OCI-LY3 (cell line): Measurements from ENCODE around the gene CHD6.

Experiments used
- H2AFZ ChIP-seq: fragments of 200-600, 300-600 bp; shearing (Covaris generic); 2 replicates; pipeline ENCODE4 v1.6.0; 2014; ENCODE audit warnings: antibody characterized with exemption, low read depth, low read length
- H3K27ac ChIP-seq: fragments of 200-600, 300-600 bp; sonication (generic); 2 replicates; pipeline ENCODE4 v1.5.1; 2014; ENCODE audit warnings: mild to moderate bottlenecking, low read length, moderate library complexity, mixed read lengths
- H3K27me3 ChIP-seq: fragments of 200-600, 300-600 bp; sonication (generic); 2 replicates; pipeline ENCODE4 v1.6.1; 2014; ENCODE audit warnings: low read depth, low read length, mixed read lengths
- H3K36me3 ChIP-seq: fragments of 200-600, 300-600 bp; sonication (generic); replicated peaks from 2 replicates; pipeline ENCODE3; 2014; ENCODE audit warnings: low read depth, low read length, mixed read lengths
- H3K4me1 ChIP-seq: fragments of 300-600, 200-600 bp; sonication (generic); 2 replicates; pipeline ENCODE4 v1.6.1; 2014; ENCODE audit warnings: low read length, mixed read lengths
- H3K4me2 ChIP-seq: fragments of 200-600, 300-600 bp; sonication (generic); 2 replicates; pipeline ENCODE4 v1.6.1; 2014; ENCODE audit warnings: low read length, mixed read lengths
- H3K4me3 ChIP-seq: fragments of 300-600, 200-600 bp; sonication (generic); 2 replicates; pipeline ENCODE4 v1.5.1; 2014; ENCODE audit warnings: antibody characterized with exemption, mild to moderate bottlenecking, low read length, moderate library complexity
- H3K79me2 ChIP-seq: fragments of 300-600, 200-600 bp; shearing (Covaris generic); 2 replicates; pipeline ENCODE4 v1.6.1; 2014; ENCODE audit warnings: mild to moderate bottlenecking, low read length, mixed read lengths
- H3K9ac ChIP-seq: fragments of 300-600, 200-600 bp; shearing (Covaris generic); 2 replicates; pipeline ENCODE4 v1.6.0; 2014; ENCODE audit warnings: mild to moderate bottlenecking, low read length, moderate library complexity
- H3K9me3 ChIP-seq: fragments of 200-600, 300-600 bp; shearing (Covaris generic); 2 replicates; pipeline ENCODE4 v1.6.1; 2014; ENCODE audit warnings: low read length, mixed read lengths; ENCODE audit not compliant: insufficient read depth
- H4K20me1 ChIP-seq: fragments of 200-600, 300-600 bp; sonication (generic); 2 replicates; pipeline ENCODE4 v1.6.1; 2016; ENCODE audit warnings: low read length, mixed read lengths; ENCODE audit not compliant: insufficient read depth
- EZH2phosphoT487 ChIP-seq: fragments of 200-600 bp; shearing (Covaris generic); IDR thresholded peaks from 2 replicates; pipeline ENCODE4 v1.6.1; 2018; ENCODE audit warnings: antibody characterized with exemption, mixed run types, low read depth
- TF ChIP-seq, protein P1 (sequence below): fragments of 200-600, 300-600 bp; sonication (generic); IDR thresholded peaks from 2 replicates; pipeline ENCODE4 v1.5.1; 2014; ENCODE audit warnings: antibody characterized with exemption, low read length, low read depth

Gene CHD6

DNA sequence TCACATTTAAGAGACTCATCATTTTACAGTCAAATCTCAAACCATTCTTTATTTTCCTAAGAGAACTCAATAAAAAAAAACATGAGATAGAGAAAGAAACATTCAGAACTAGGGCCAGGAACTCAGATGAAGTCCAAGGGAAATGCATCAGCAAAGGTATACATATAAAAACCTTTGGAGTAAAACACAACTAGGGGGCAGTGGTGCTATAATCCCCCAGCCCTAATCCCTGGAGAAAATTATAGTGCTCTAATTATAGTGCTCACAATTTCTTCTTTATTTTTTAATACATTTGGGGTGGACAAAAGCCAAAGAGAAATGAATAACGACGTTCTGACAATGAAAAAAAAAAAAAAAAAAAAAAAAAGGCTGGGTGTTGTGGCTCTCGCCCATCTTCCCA lies 151.0 kb downstream of the CHD6 start:
- no peak overlapping the region for H3K4me2 ChIP-seq
- no peaks in the 10 kb centered on the region for H3K9me3 ChIP-seq
- H2AFZ ChIP-seq: no peak overlapping the region
- H3K36me3 ChIP-seq: peaks cover 17% of the 10 kb centered on the region
- H3K4me1 ChIP-seq: peaks cover 9% of the 10 kb centered on the region
- no peak overlapping the region for H3K9ac ChIP-seq
- H3K27ac ChIP-seq: no peak overlapping the region
- no peaks in the 10 kb centered on the region for H3K27me3 ChIP-seq
- no peaks in the 10 kb centered on the region for H3K79me2 ChIP-seq
- peaks cover 3% of the 10 kb centered on the region; the same call in 1 of the 2 replicates for H4K20me1 ChIP-seq
- no peak for TF ChIP-seq EZH2phosphoT487
- TF ChIP-seq, protein P1, sequence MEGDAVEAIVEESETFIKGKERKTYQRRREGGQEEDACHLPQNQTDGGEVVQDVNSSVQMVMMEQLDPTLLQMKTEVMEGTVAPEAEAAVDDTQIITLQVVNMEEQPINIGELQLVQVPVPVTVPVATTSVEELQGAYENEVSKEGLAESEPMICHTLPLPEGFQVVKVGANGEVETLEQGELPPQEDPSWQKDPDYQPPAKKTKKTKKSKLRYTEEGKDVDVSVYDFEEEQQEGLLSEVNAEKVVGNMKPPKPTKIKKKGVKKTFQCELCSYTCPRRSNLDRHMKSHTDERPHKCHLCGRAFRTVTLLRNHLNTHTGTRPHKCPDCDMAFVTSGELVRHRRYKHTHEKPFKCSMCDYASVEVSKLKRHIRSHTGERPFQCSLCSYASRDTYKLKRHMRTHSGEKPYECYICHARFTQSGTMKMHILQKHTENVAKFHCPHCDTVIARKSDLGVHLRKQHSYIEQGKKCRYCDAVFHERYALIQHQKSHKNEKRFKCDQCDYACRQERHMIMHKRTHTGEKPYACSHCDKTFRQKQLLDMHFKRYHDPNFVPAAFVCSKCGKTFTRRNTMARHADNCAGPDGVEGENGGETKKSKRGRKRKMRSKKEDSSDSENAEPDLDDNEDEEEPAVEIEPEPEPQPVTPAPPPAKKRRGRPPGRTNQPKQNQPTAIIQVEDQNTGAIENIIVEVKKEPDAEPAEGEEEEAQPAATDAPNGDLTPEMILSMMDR: peak; percentile 27
- H3K4me3 ChIP-seq: no peak overlapping the region

DNA sequence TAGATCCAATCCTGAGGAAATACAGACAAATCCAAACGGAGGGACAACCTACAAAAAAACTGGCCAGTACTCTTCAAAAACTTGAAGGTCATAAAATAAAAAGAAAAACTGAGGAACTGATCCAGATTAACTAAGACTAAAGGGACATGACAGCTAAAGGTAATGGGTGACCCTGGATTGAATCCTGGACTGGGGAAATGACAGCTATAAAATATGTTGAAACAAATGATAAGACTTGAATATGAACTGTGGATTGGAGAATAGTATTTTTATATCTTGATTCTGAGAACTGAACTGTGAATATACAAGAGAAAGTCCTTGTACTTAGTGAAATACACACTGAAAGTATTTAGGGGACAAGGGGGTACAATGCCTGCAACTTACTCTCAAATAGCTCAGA lies 154.6 kb downstream of the CHD6 start:
- Histone ChIP-seq H3K27me3 (no peaks in the 10 kb centered on the region), H3K27ac (no peak overlapping the region), H3K4me3 (no peak overlapping the region), H3K4me2 (no peak overlapping the region), H3K9ac (no peak overlapping the region), H3K79me2 (no peaks in the 10 kb centered on the region), H2AFZ (no peak overlapping the region), H4K20me1 (peaks cover 3% of the 10 kb centered on the region; the same call in 1 of the 2 replicates), H3K36me3 (peaks cover 24% of the 10 kb centered on the region), H3K4me1 (peaks cover 15% of the 10 kb centered on the region), H3K9me3 (no peaks in the 10 kb centered on the region)
- TF ChIP-seq, protein P1: no peak
- no peak for TF ChIP-seq EZH2phosphoT487

DNA sequence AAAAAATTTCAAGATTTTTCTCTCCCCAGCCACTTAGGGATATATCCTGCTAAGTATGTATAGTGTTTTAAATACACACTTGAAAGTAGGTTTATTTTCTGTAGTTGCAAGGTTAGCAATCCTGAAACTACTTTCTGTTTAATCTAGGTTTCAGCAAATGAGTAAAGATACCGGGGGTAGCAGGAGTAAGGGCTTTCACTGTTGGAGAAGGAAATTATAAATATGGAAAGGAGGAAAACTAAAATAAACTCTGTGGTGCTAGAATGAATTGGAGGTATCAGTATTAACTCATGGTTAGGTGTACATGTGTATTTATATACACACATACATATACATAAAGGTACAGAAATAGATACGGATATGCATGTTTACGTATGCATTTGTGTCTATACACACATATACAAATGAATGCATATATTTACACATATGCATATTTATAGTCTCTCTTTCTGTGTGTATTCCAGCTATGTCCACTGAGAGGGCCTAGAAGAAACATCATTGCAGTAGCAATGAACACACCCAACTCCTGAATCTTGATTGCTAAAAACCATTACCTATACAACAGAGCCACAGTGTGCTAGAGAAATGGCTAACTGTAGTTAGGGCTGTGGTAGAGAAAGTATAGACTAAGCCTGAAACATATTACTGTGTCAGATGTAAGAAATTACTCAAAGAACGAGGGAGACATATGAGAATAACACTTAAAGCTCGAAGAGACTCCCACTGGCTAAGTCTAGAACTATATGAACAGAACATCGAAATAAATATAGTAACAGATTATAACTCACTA lies 155.6 kb downstream of the CHD6 start:
- Histone ChIP-seq H3K36me3 (peaks cover 27% of the 10 kb centered on the region), H3K4me2 (peak overlapping the region; percentile 36), H4K20me1 (peaks cover 3% of the 10 kb centered on the region; the same call in 1 of the 2 replicates), H2AFZ (no peak overlapping the region), H3K27me3 (no peaks in the 10 kb centered on the region), H3K79me2 (no peaks in the 10 kb centered on the region), H3K9ac (no peak overlapping the region), H3K9me3 (no peaks in the 10 kb centered on the region), H3K4me1 (peaks cover 15% of the 10 kb centered on the region), H3K27ac (no peak overlapping the region), H3K4me3 (no peak overlapping the region)
- TF ChIP-seq EZH2phosphoT487: no peak
- TF ChIP-seq, protein P1: no peak

DNA sequence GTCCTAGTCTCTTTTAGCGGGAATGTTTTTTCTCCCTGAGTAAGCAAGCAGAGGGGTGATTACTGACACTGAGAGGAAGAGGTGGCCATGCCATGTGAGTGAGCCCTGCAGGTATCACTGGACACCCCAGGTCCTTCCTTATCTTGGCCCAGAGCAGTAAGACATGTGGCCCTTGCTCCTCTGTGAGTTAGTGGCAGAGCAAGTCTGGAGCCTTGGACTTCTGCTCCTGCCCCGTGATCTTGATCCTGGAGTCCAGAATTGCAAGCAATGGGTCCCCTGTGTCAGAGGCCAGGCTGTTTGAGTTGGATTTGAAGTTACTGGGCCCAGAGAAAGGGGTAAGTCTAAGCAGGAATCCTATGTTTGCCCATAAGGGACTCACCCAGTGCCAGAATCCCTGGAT lies 159.4 kb downstream of the CHD6 start:
- H3K4me1 ChIP-seq: peaks cover 15% of the 10 kb centered on the region
- no peak overlapping the region for H3K4me3 ChIP-seq
- H2AFZ ChIP-seq: no peak overlapping the region
- H3K4me2 ChIP-seq: no peak overlapping the region
- H3K27ac ChIP-seq: no peak overlapping the region
- no peak overlapping the region for H3K9ac ChIP-seq
- H3K27me3 ChIP-seq: no peaks in the 10 kb centered on the region
- no peak for TF ChIP-seq EZH2phosphoT487
- TF ChIP-seq, protein P1: no peak
- H4K20me1 ChIP-seq: peaks cover 3% of the 10 kb centered on the region; the same call in 1 of the 2 replicates
- H3K36me3 ChIP-seq: peaks cover 57% of the 10 kb centered on the region
- H3K79me2 ChIP-seq: no peaks in the 10 kb centered on the region
- no peaks in the 10 kb centered on the region for H3K9me3 ChIP-seq
